H9 (cell line): Measurements from ENCODE around the gene VWC2L. TPM values are rescaled to one million over a fixed set of nuclear protein-coding genes. Genes with fewer than 3 reads are reported as not detected.

ENCODE experiments used
- DNase-seq: peaks from one replicate; pipeline ENCODE4 v3.0.0-alpha.2; 2017
- H2AFZ ChIP-seq: one replicate; pipeline ENCODE4 v1.6.1; 2013; ENCODE audit warnings: mild to moderate bottlenecking, low read length, control low read depth, moderate library complexity
- H2AK5ac ChIP-seq: 2 replicates; pipeline ENCODE4 v1.6.1; 2013; ENCODE audit warnings: low read length, control low read depth, mixed read lengths; ENCODE audit not compliant: insufficient read length
- H2BK120ac ChIP-seq: one replicate; pipeline ENCODE4 v1.6.1; 2013; ENCODE audit warnings: low read depth, mild to moderate bottlenecking, low read length, control low read depth, inconsistent platforms; ENCODE audit not compliant: poor library complexity, severe bottlenecking
- H2BK12ac ChIP-seq: 2 replicates; pipeline ENCODE4 v1.6.1; 2013; ENCODE audit warnings: low read length, control low read depth, mixed read lengths, low read depth; ENCODE audit not compliant: insufficient read length
- H2BK15ac ChIP-seq: 2 replicates; pipeline ENCODE4 v1.6.1; 2013; ENCODE audit warnings: low read depth, low read length, control low read depth
- H2BK20ac ChIP-seq: one replicate; pipeline ENCODE4 v1.6.1; 2013; ENCODE audit warnings: low read depth, mild to moderate bottlenecking, low read length, control low read depth, inconsistent platforms; ENCODE audit not compliant: poor library complexity, severe bottlenecking
- H2BK5ac ChIP-seq: 2 replicates; pipeline ENCODE4 v1.6.1; 2013; ENCODE audit warnings: low read length, control low read depth, mixed read lengths; ENCODE audit not compliant: insufficient read length
- H3K14ac ChIP-seq: 2 replicates; pipeline ENCODE4 v1.6.1; 2013; ENCODE audit warnings: low read length, control low read depth; ENCODE audit not compliant: insufficient read depth
- H3K18ac ChIP-seq: 2 replicates; pipeline ENCODE4 v1.6.1; 2013; ENCODE audit warnings: low read depth, mild to moderate bottlenecking, mixed read lengths, low read length, control low read depth; ENCODE audit not compliant: insufficient read length
- H3K23ac ChIP-seq: 2 replicates; pipeline ENCODE4 v1.6.1; 2013; ENCODE audit warnings: low read length, control low read depth, mixed read lengths, low read depth; ENCODE audit not compliant: insufficient read length
- H3K23me2 ChIP-seq: 2 replicates; pipeline ENCODE4 v1.6.1; 2013; ENCODE audit warnings: low read depth, mild to moderate bottlenecking, mixed read lengths, low read length, control low read depth; ENCODE audit not compliant: insufficient read length, poor library complexity, severe bottlenecking
- H3K27ac ChIP-seq: 2 replicates; pipeline ENCODE4 v1.5.1; 2013; ENCODE audit warnings: low read length, control low read depth, mixed read lengths, low read depth; ENCODE audit not compliant: insufficient read length
- H3K27me3 ChIP-seq: 2 replicates; pipeline ENCODE4 v1.6.1; 2013; ENCODE audit warnings: low read length, control low read depth, inconsistent platforms; ENCODE audit not compliant: insufficient read depth
- H3K4ac ChIP-seq: 2 replicates; pipeline ENCODE4 v1.6.1; 2013; ENCODE audit warnings: low read depth, mild to moderate bottlenecking, control low read depth, inconsistent platforms, low read length, moderate library complexity
- H3K4me1 ChIP-seq: 2 replicates; pipeline ENCODE4 v1.6.1; 2013; ENCODE audit warnings: low read length, control low read depth, inconsistent platforms; ENCODE audit not compliant: insufficient read depth
- H3K4me2 ChIP-seq: 2 replicates; pipeline ENCODE4 v1.6.1; 2013; ENCODE audit warnings: low read length, control low read depth, mixed read lengths; ENCODE audit not compliant: insufficient read length, insufficient read depth
- H3K56ac ChIP-seq: 2 replicates; pipeline ENCODE4 v1.6.1; 2013; ENCODE audit warnings: low read depth, mild to moderate bottlenecking, mixed read lengths, low read length, control low read depth; ENCODE audit not compliant: insufficient read length
- H3K79me1 ChIP-seq: 2 replicates; pipeline ENCODE4 v1.6.1; 2013; ENCODE audit warnings: low read depth, mild to moderate bottlenecking, moderate library complexity, low read length, control low read depth, inconsistent platforms; ENCODE audit not compliant: insufficient read depth, poor library complexity, severe bottlenecking
- H3K79me2 ChIP-seq: 2 replicates; pipeline ENCODE4 v1.6.1; 2013; ENCODE audit warnings: low read length, control low read depth, inconsistent platforms; ENCODE audit not compliant: insufficient read depth
- H3K9ac ChIP-seq: 2 replicates; pipeline ENCODE4 v1.6.1; 2013; ENCODE audit warnings: low read length, control low read depth, mixed read lengths; ENCODE audit not compliant: insufficient read length; ENCODE audit errors: extremely low read depth
- H3K9me3 ChIP-seq: one replicate; pipeline ENCODE4 v1.6.1; 2013; ENCODE audit warnings: low read depth, low read length, inconsistent platforms; ENCODE audit not compliant: control insufficient read depth
- H3T11ph ChIP-seq: one replicate; pipeline ENCODE4 v1.6.1; 2013; ENCODE audit warnings: mild to moderate bottlenecking, low read length, control low read depth, inconsistent platforms
- H4K20me1 ChIP-seq: one replicate; pipeline ENCODE4 v1.6.1; 2013; ENCODE audit not compliant: control insufficient read depth, insufficient read length, insufficient read depth
- H4K5ac ChIP-seq: 2 replicates; pipeline ENCODE4 v1.6.1; 2013; ENCODE audit warnings: low read depth, mild to moderate bottlenecking, mixed read lengths, low read length, control low read depth; ENCODE audit not compliant: insufficient read length
- H4K8ac ChIP-seq: replicated peaks from 2 replicates; pipeline ENCODE4 v1.6.1; 2013; ENCODE audit warnings: low read length, control low read depth, mixed read lengths, low read depth; ENCODE audit not compliant: insufficient read length
- H4K91ac ChIP-seq: 2 replicates; pipeline ENCODE4 v1.6.1; 2013; ENCODE audit warnings: low read depth, mild to moderate bottlenecking, moderate library complexity, mixed read lengths, low read length, control low read depth; ENCODE audit not compliant: insufficient read length
- H3K27ac Mint-ChIP-seq, 3 experiments: 2 replicates in 2 of 3; 3 replicates in 1 of 3; pipeline ENCODE4 v1.8.0; 2020 to 2021; ENCODE audit warnings: mixed read lengths in 3 of 3, mild to moderate bottlenecking in 1 of 3, moderate library complexity in 1 of 3
- H3K27me3 Mint-ChIP-seq: 2 replicates; pipeline ENCODE4 v1.8.0; 2021; ENCODE audit warnings: low read depth, mild to moderate bottlenecking, moderate library complexity, mixed read lengths
- H3K36me3 Mint-ChIP-seq, 3 experiments: 2 replicates in 2 of 3; 3 replicates in 1 of 3; pipeline ENCODE4 v1.8.0; 2020 to 2021; ENCODE audit warnings: low read depth in 3 of 3, mixed read lengths in 3 of 3; ENCODE audit not compliant: insufficient read depth in 1 of 3
- H3K4me1 Mint-ChIP-seq, 2 experiments: 2 replicates each; pipeline ENCODE4 v1.8.0; 2020; ENCODE audit warnings: mixed read lengths in 2 of 2
- H3K4me3 Mint-ChIP-seq, 2 experiments: 2 replicates in 1 of 2; 3 replicates in 1 of 2; pipeline ENCODE4 v1.8.0; 2020 to 2021; ENCODE audit warnings: mild to moderate bottlenecking in 2 of 2, mixed read lengths in 2 of 2, moderate library complexity in 1 of 2
- H3K9me3 Mint-ChIP-seq, 2 experiments: 2 replicates in 1 of 2; 3 replicates in 1 of 2; pipeline ENCODE4 v1.8.0; 2020; ENCODE audit warnings: mild to moderate bottlenecking in 2 of 2, mixed read lengths in 2 of 2, moderate library complexity in 1 of 2
- CTCF ChIP-seq: fragments of 200-600 bp; sonication (generic); conservative IDR thresholded peaks from 3 replicates; pipeline ENCODE4 v1.8.0; 2021; ENCODE audit warnings: antibody characterized with exemption, mild to moderate bottlenecking
- WGBS: extraction: QIAGEN DNeasy Blood & Tissue Kit; methylation state at CpG from one replicate; pipeline ENCODE4 v1.1.7; 2013; ENCODE audit warnings: missing lambda C conversion rate, low lambda C conversion rate, mixed read lengths; ENCODE audit not compliant: insufficient read length; ENCODE audit errors: extremely low coverage; 5-methylcytosine and 5-hydroxymethylcytosine counted together
- total RNA-seq: library from RNA; stranded (reverse); gene quantifications from 2 replicates; pipeline ENCODE4 v1.2.1, GENCODE V29; 2021

Gene VWC2L
- total RNA-seq, 1 experiment from 2014 or later: not detected

- H2AFZ ChIP-seq: no peak overlapping the region
Measured at GRCh38 chr2:214377286-214377624, 33.6 kb upstream of the VWC2L start.

More at GRCh38 chr2:214377286-214377624, 33.6 kb upstream of the VWC2L start:
- Histone ChIP-seq H2BK120ac (no peak overlapping the region), H3K9ac (no peak overlapping the region), H3K4me2 (no peak overlapping the region), H2BK20ac (no peak overlapping the region), H3K23ac (no peak overlapping the region), H3K14ac (no peak overlapping the region), H3K27ac (no peak overlapping the region), H3K18ac (no peak overlapping the region), H2BK12ac (no peak overlapping the region), H2BK15ac (no peak overlapping the region), H3K79me2 (no peaks in the 10 kb centered on the region), H4K20me1 (no peaks in the 10 kb centered on the region), H4K8ac (no peak overlapping the region), H4K91ac (no peak overlapping the region), H2AK5ac (no peak overlapping the region), H3K4ac (no peak overlapping the region), H3K56ac (no peak overlapping the region), H3K9me3 (no peaks in the 10 kb centered on the region), H3K27me3 (no peaks in the 10 kb centered on the region), H3T11ph (no peak overlapping the region), H4K5ac (no peak overlapping the region), H3K23me2 (no peaks in the 10 kb centered on the region), H3K79me1 (no peaks in the 10 kb centered on the region), H3K4me1 (no peaks in the 10 kb centered on the region), H2BK5ac (no peak overlapping the region)
- H3K27ac Mint-ChIP-seq: no peak overlapping the region
- WGBS: no CpG with 5 or more reads among the region's 5 CpGs
- H3K9me3 Mint-ChIP-seq: no peaks in the 10 kb centered on the region
- no peak for DNase-seq
- H3K36me3 Mint-ChIP-seq: no peaks in the 10 kb centered on the region
- no peak for TF ChIP-seq CTCF
- no peaks in the 10 kb centered on the region for H3K4me1 Mint-ChIP-seq
- H3K27me3 Mint-ChIP-seq: no peaks in the 10 kb centered on the region
- H3K4me3 Mint-ChIP-seq: no peak overlapping the region
